DND-41 (cell line): Measurements from ENCODE around the gene DNAJA3.

Experiments used
- CTCF ChIP-seq: IDR thresholded peaks from 2 replicates; pipeline ENCODE4 v1.5.1; 2012; ENCODE audit warnings: borderline replicate concordance, low read length, moderate library complexity, mild to moderate bottlenecking; ENCODE audit not compliant: poor library complexity, severe bottlenecking; ENCODE audit errors: extremely low read depth
- EZH2 ChIP-seq: IDR thresholded peaks from 3 replicates; pipeline ENCODE4 v1.6.1; 2012; ENCODE audit warnings: borderline replicate concordance, low read depth, mild to moderate bottlenecking, moderate library complexity, low read length, inconsistent platforms; ENCODE audit not compliant: severe bottlenecking

GRCh38 chr16:4410335-4411075 is 15.2 kb upstream of the DNAJA3 start:
- TF ChIP-seq CTCF (no peak), EZH2 (no peak)
